Measurements from ENCODE around the gene ZNF423. TPM values are rescaled to one million over a fixed set of nuclear protein-coding genes. Genes with fewer than 3 reads are reported as not detected.

ZNF423 gene
- total RNA-seq, 1 experiment from 2014 or later, result 0.49 TPM

GRCh38 chr16:49902908-49903307 is 47.0 kb upstream of the ZNF423 start:
- DNase-seq (ENCODE audit: low read depth, low spot score), result no peak
- no peaks in the 10 kb centered on the region for H3K36me3 ChIP-seq (ENCODE audit: control insufficient read depth, insufficient read depth, low read length)
- TF ChIP-seq TCF7L2 (IDR thresholded peaks at IDR 0.05; ENCODE audit: low read depth, low read length) (no peak), POLR2AphosphoS5 (IDR thresholded peaks at IDR 0.05; ENCODE audit: low read depth, low read length) (no peak), CTCF (IDR thresholded peaks at IDR 0.05) (no peak), REST (IDR thresholded peaks at IDR 0.05; ENCODE audit: insufficient read depth in 1 of 2, low read depth in 2 of 2, low read length in 1 of 2) (no peak), SIN3A (IDR thresholded peaks at IDR 0.05; ENCODE audit: borderline replicate concordance, insufficient read depth, low read depth, low read length) (no peak)
- no peaks in the 10 kb centered on the region; the same call in 1 of the 2 replicates for H3K27me3 ChIP-seq (ENCODE audit: control insufficient read depth, insufficient read depth, low read length)
- no peak overlapping the region for H3K4me3 ChIP-seq (ENCODE audit: low read depth in 2 of 2, low read length in 2 of 2)
- POLR2A ChIA-PET, result no interaction called here
- CTCF ChIA-PET, result no interaction called here
- no peak overlapping the region for H3K27ac ChIP-seq (ENCODE audit: low read length)
- H3K4me1 ChIP-seq (ENCODE audit: control insufficient read depth, insufficient read depth, low read length), result no peaks in the 10 kb centered on the region
- BruUV-seq (replicated peaks), result no TSS peak
- ATAC-seq, result no peak
- no peaks in the 10 kb centered on the region for H3K9me3 ChIP-seq (ENCODE audit: control insufficient read depth, insufficient read depth, low read depth, low read length)
- in situ Hi-C loops (cut with HindIII; ENCODE audit: low pct_unique_long_range_greater_than_20kb, low sequenced_read_pairs), result no loop called here
- intact Hi-C loops (cut with micrococcal nuclease; ENCODE audit: unreplicated experiment), result loop anchor here (10.0 kb wide), 1 partner anchor 58 kb away; no protein-coding TSS in a partner anchor

DNA sequence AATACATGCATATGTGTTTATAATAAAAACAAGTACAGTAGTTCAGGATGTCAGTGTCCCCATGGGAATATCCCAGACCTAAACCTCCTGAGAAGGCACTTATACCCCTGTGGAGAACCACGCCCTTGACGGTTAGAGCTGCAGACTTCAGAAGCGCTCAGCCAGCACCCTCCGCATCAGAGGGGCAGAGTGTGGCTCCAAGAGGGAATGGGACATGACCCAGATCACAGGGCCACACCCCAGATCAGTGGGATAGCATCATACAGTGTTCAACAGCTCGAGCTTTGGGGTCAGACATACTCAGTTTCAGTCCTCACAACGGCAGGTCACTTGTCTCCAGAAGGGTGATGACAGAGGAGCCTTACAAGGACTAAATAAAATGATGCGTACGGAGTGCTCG is 45.8 kb upstream of the ZNF423 start:
- no peak for DNase-seq (ENCODE audit: low read depth, low spot score)
- ATAC-seq, result no peak
- in situ Hi-C loops (cut with HindIII; ENCODE audit: low pct_unique_long_range_greater_than_20kb, low sequenced_read_pairs) (no loop called here), intact Hi-C loops (cut with micrococcal nuclease; ENCODE audit: unreplicated experiment) (loop anchor here (10.0 kb wide), 1 partner anchor 57 kb away; no protein-coding TSS in a partner anchor)
- H3K4me3 ChIP-seq (ENCODE audit: low read depth in 2 of 2, low read length in 2 of 2), result no peak overlapping the region
- no peaks in the 10 kb centered on the region for H3K36me3 ChIP-seq (ENCODE audit: control insufficient read depth, insufficient read depth, low read length)
- no peak overlapping the region for H3K27ac ChIP-seq (ENCODE audit: low read length)
- H3K27me3 ChIP-seq (ENCODE audit: control insufficient read depth, insufficient read depth, low read length), result no peaks in the 10 kb centered on the region; the same call in 1 of the 2 replicates
- CTCF ChIA-PET, result no interaction called here
- H3K4me1 ChIP-seq (ENCODE audit: control insufficient read depth, insufficient read depth, low read length), result no peaks in the 10 kb centered on the region
- POLR2A ChIA-PET, result no interaction called here
- TF ChIP-seq SIN3A (IDR thresholded peaks at IDR 0.05; ENCODE audit: borderline replicate concordance, insufficient read depth, low read depth, low read length), result no peak
- TF ChIP-seq CTCF (IDR thresholded peaks at IDR 0.05), result no peak
- TF ChIP-seq TCF7L2 (IDR thresholded peaks at IDR 0.05; ENCODE audit: low read depth, low read length), result no peak
- TF ChIP-seq POLR2AphosphoS5 (IDR thresholded peaks at IDR 0.05; ENCODE audit: low read depth, low read length), result no peak
- H3K9me3 ChIP-seq (ENCODE audit: control insufficient read depth, insufficient read depth, low read depth, low read length), result no peaks in the 10 kb centered on the region
- BruUV-seq (replicated peaks), result no TSS peak
